Effector memory CD8-positive, alpha-beta T cell (primary cell): ENCODE measurements around the gene INSM1.

Experiments
- ATAC-seq: fragments of 150-1000 bp; cut with Tn5 transposase; replicated peaks from 2 replicates; pipeline ENCODE4 v1.10.0; 2021; ENCODE audit warnings: mild to moderate bottlenecking, moderate library complexity
- DNase-seq, 3 experiments: peaks; one replicate each; pipeline ENCODE4 v3.0.0; 2021
- H3K27ac Mint-ChIP-seq, 2 donors: one replicate each; pipeline ENCODE4 v1.8.0; 2022; ENCODE audit warnings: mild to moderate bottlenecking in 2 of 2, mixed read lengths in 2 of 2, moderate library complexity in 2 of 2
- H3K27me3 Mint-ChIP-seq, 2 donors: one replicate each; pipeline ENCODE4 v1.8.0; 2022; ENCODE audit warnings: mixed read lengths in 2 of 2
- H3K36me3 Mint-ChIP-seq: one replicate; pipeline ENCODE4 v1.8.0; 2022; ENCODE audit warnings: mild to moderate bottlenecking, moderate library complexity, mixed read lengths; ENCODE audit not compliant: insufficient read depth
- H3K4me1 Mint-ChIP-seq, 2 donors: one replicate each; pipeline ENCODE4 v1.8.0; 2022; ENCODE audit warnings: low read depth in 2 of 2, mixed read lengths in 2 of 2
- H3K4me3 Mint-ChIP-seq, 2 donors: one replicate each; pipeline ENCODE4 v1.8.0; 2022; ENCODE audit warnings: mild to moderate bottlenecking in 2 of 2, mixed read lengths in 2 of 2, moderate library complexity in 2 of 2
- H3K9me3 Mint-ChIP-seq, 2 donors: one replicate each; pipeline ENCODE4 v1.8.0; 2022; ENCODE audit warnings: mixed read lengths in 2 of 2
- total RNA-seq, 9 experiments: gene quantifications; one replicate each; lab custom pipeline; 2026; lab: John Stamatoyannopoulos, UW

Gene INSM1, protein sequence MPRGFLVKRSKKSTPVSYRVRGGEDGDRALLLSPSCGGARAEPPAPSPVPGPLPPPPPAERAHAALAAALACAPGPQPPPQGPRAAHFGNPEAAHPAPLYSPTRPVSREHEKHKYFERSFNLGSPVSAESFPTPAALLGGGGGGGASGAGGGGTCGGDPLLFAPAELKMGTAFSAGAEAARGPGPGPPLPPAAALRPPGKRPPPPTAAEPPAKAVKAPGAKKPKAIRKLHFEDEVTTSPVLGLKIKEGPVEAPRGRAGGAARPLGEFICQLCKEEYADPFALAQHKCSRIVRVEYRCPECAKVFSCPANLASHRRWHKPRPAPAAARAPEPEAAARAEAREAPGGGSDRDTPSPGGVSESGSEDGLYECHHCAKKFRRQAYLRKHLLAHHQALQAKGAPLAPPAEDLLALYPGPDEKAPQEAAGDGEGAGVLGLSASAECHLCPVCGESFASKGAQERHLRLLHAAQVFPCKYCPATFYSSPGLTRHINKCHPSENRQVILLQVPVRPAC
- total RNA-seq: 0 to 5.5 (median 0.06) reads per million in 9 experiments

GRCh38 chr20:20367575-20368417 lies at the start of gene INSM1:
Gene INSM1 (plus strand): TSS chr20:20368104. CDS start chr20:20368268, 164 bp downstream.
- ATAC-seq (no peak), DNase-seq (no peak)
- Mint-ChIP-seq H3K4me3 (peak within 1 kb of the TSS; percentile 46 to 50), H3K27ac (no peak within 1 kb of the TSS), H3K4me1 (peaks cover 14 to 21% of the 10 kb centered on the region in 2 donors), H3K36me3 (peaks cover 3% of the 10 kb centered on the region), H3K9me3 (no peaks in the 10 kb centered on the region), H3K27me3 (peaks cover 71 to 84% of the 10 kb centered on the region in 2 donors)

DNA sequence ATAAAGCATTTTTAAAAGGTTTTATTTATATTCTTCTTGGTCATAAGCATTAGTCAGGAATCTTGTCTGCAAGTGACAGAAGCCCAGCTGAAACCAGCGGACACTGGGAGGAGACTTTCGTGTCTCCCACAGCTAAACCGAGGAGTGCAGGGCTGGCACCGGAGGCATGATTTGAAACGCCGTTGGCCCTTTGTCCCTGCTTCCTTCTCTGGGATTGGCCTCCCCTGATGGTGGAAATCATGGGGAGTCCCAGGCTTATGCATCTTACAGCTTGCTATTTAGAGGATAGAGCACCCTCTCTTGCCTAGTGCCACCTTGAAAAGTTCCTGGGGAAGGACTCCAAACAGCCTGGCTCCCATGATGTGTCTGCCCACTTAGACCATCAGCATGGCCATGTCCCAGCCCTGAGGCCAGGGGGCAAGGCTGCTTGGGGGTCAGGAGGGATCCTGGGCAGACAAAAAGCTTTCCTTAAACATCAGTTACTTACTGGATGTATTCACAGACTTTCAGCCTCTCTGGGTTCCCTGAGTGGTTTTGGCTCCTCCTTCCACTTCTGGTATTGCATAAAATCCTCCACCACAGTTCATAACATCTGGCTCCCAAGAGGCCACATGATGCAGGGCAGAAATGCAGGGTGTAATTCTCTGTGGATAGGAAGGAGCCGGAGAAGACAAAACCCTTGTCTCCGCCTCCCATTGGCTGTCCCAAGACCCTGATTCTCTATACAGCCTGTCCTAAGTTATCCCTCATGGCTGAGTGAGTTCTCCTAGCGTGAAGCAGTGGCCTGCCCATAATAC lies 49.3 kb upstream of the INSM1 start:
- DNase-seq (no peak), ATAC-seq (no peak)

DNA sequence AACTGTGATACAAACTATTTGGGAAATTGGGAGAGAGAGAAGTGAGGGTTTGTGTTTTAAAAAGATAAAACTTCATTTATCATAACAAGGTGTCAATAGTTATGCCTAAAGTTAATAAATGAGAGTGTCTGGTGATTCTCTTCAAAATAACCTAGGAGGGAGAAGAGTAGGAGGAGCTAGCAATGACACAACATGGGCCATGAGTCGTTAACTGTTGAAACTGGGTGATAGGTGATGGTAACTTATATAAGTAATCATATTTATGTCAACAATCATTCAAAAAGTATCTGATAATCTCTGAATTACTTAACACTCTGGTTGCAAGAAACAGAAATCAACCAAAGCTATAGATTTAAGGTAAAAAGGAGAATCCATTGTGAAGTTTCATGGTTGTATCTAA lies 46.8 kb upstream of the INSM1 start:
- DNase-seq (no peak), ATAC-seq (no peak)
- Mint-ChIP-seq H3K4me3 (no peak overlapping the region), H3K27ac (no peak overlapping the region), H3K36me3 (no peaks in the 10 kb centered on the region), H3K4me1 (no peaks in the 10 kb centered on the region), H3K27me3 (peaks cover 8 to 27% of the 10 kb centered on the region in 2 donors), H3K9me3 (no peaks in the 10 kb centered on the region)

More for the DNA sequence above, 49.3 kb upstream of the INSM1 start:
- no peak overlapping the region for H3K27ac Mint-ChIP-seq
- no peaks in the 10 kb centered on the region for H3K9me3 Mint-ChIP-seq
- no peak overlapping the region for H3K4me3 Mint-ChIP-seq
- H3K27me3 Mint-ChIP-seq: peaks cover 8 to 27% of the 10 kb centered on the region in 2 donors
- no peaks in the 10 kb centered on the region for H3K4me1 Mint-ChIP-seq
- H3K36me3 Mint-ChIP-seq: no peaks in the 10 kb centered on the region

- Mint-ChIP-seq H3K4me1 (no peaks in the 10 kb centered on the region), H3K36me3 (no peaks in the 10 kb centered on the region), H3K9me3 (no peaks in the 10 kb centered on the region), H3K27ac (no peak overlapping the region), H3K27me3 (peaks cover 8 to 27% of the 10 kb centered on the region in 2 donors), H3K4me3 (no peak overlapping the region)
- no peak for DNase-seq
- no peak for ATAC-seq
Measured at GRCh38 chr20:20321917-20322316, 46.0 kb upstream of the INSM1 start.

DNA sequence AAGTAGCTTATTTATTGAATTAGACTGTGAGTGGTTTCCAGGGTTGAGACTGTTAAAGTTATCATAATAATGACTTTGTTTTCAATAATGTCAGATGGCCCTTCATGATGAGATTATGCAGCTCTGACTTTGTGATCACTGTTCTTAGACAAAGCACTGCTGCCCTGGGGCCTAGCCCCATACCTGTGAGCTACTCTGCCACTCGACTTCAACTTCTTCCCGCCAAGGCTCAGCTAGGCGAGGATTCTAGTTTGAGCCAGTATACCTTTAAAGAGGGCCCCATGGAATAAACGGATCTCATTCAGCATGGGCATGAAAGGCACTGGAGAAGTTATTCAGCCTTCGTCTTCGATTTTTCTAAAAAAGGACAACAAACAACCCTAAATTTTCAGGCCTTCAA lies 45.0 kb upstream of the INSM1 start:
- H3K27me3 Mint-ChIP-seq: peaks cover 4 to 23% of the 10 kb centered on the region in 2 donors
- H3K9me3 Mint-ChIP-seq: no peaks in the 10 kb centered on the region
- H3K4me3 Mint-ChIP-seq: no peak overlapping the region
- no peak for ATAC-seq
- H3K27ac Mint-ChIP-seq: no peak overlapping the region
- no peaks in the 10 kb centered on the region for H3K4me1 Mint-ChIP-seq
- peaks cover 2% of the 10 kb centered on the region for H3K36me3 Mint-ChIP-seq
- DNase-seq: no peak

GRCh38 chr20:20327746-20328145 lies 40.2 kb upstream of the INSM1 start:
- H3K27ac Mint-ChIP-seq: no peak overlapping the region
- H3K9me3 Mint-ChIP-seq: no peaks in the 10 kb centered on the region
- no peaks in the 10 kb centered on the region for H3K4me1 Mint-ChIP-seq
- H3K4me3 Mint-ChIP-seq: no peak overlapping the region
- H3K27me3 Mint-ChIP-seq: peaks cover 31 to 42% of the 10 kb centered on the region in 2 donors
- ATAC-seq (no peak), DNase-seq (no peak)
- H3K36me3 Mint-ChIP-seq: peaks cover 2% of the 10 kb centered on the region

GRCh38 chr20:20329564-20329963 lies 38.3 kb upstream of the INSM1 start:
- no peak for ATAC-seq
- H3K4me1 Mint-ChIP-seq: no peaks in the 10 kb centered on the region
- peaks cover 2% of the 10 kb centered on the region for H3K36me3 Mint-ChIP-seq
- H3K4me3 Mint-ChIP-seq: no peak overlapping the region
- DNase-seq: no peak
- H3K27me3 Mint-ChIP-seq: peaks cover 40 to 51% of the 10 kb centered on the region in 2 donors
- no peak overlapping the region for H3K27ac Mint-ChIP-seq
- H3K9me3 Mint-ChIP-seq: no peaks in the 10 kb centered on the region

DNA sequence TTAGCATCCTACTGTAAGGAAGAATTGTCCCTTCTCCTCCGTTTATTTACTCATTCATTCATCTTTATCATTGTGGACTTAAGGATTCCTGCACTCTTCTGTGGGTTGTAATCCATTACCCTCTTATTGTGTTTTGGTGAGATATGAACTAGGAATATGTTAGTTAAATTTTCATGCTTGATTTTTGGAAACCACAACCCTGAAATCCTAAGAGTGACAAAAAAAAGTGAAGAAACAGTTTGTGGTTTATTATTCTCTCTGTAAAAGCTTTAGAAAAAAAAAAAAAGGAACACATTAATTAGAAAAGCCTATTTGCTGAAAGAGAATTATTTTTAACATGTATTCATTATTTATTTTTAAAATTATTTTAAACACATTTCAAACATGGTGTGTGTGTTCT lies 36.7 kb upstream of the INSM1 start:
- no peaks in the 10 kb centered on the region for H3K9me3 Mint-ChIP-seq
- H3K36me3 Mint-ChIP-seq: peaks cover 2% of the 10 kb centered on the region
- H3K27me3 Mint-ChIP-seq: peaks cover 40 to 60% of the 10 kb centered on the region in 2 donors
- ATAC-seq (no peak), DNase-seq (no peak)
- H3K4me3 Mint-ChIP-seq: no peak overlapping the region
- no peaks in the 10 kb centered on the region for H3K4me1 Mint-ChIP-seq
- H3K27ac Mint-ChIP-seq: no peak overlapping the region

GRCh38 chr20:20331817-20332216 lies 36.1 kb upstream of the INSM1 start:
- no peaks in the 10 kb centered on the region for H3K4me1 Mint-ChIP-seq
- H3K4me3 Mint-ChIP-seq: no peak overlapping the region
- H3K27me3 Mint-ChIP-seq: peaks cover 40 to 60% of the 10 kb centered on the region in 2 donors
- DNase-seq: no peak
- H3K36me3 Mint-ChIP-seq: peaks cover 2% of the 10 kb centered on the region
- peaks cover under 1 to 3% of the 10 kb centered on the region in 2 donors for H3K9me3 Mint-ChIP-seq
- H3K27ac Mint-ChIP-seq: no peak overlapping the region
- no peak for ATAC-seq

- ATAC-seq: no peak
- Mint-ChIP-seq H3K27ac (no peak overlapping the region), H3K4me1 (no peaks in the 10 kb centered on the region)
Measured at GRCh38 chr20:20333866-20334265, 34.0 kb upstream of the INSM1 start.

GRCh38 chr20:20334489-20334888 lies 33.4 kb upstream of the INSM1 start:
- ATAC-seq (no peak), DNase-seq (no peak)
- H3K36me3 Mint-ChIP-seq: no peaks in the 10 kb centered on the region
- peaks cover 24 to 40% of the 10 kb centered on the region in 2 donors for H3K27me3 Mint-ChIP-seq
- H3K9me3 Mint-ChIP-seq: peaks cover 3 to 11% of the 10 kb centered on the region in 2 donors
- H3K27ac Mint-ChIP-seq: no peak overlapping the region
- H3K4me1 Mint-ChIP-seq: no peaks in the 10 kb centered on the region
- no peak overlapping the region for H3K4me3 Mint-ChIP-seq

More at GRCh38 chr20:20333866-20334265, 34.0 kb upstream of the INSM1 start:
- Mint-ChIP-seq H3K4me3 (no peak overlapping the region), H3K27me3 (peaks cover 30 to 46% of the 10 kb centered on the region in 2 donors), H3K9me3 (peaks cover 3 to 11% of the 10 kb centered on the region in 2 donors), H3K36me3 (no peaks in the 10 kb centered on the region)
- no peak for DNase-seq

- DNase-seq (no peak), ATAC-seq (no peak)
- H3K4me3 Mint-ChIP-seq: no peak overlapping the region
- H3K27ac Mint-ChIP-seq: no peak overlapping the region
- no peaks in the 10 kb centered on the region for H3K4me1 Mint-ChIP-seq
- H3K36me3 Mint-ChIP-seq: no peaks in the 10 kb centered on the region
- H3K9me3 Mint-ChIP-seq: peaks cover 3 to 11% of the 10 kb centered on the region in 2 donors
- peaks cover 10 to 23% of the 10 kb centered on the region in 2 donors for H3K27me3 Mint-ChIP-seq
Measured at GRCh38 chr20:20338133-20338730, 29.7 kb upstream of the INSM1 start.
